Gastrocnemius medialis (tissue), 4 donors: ENCODE results near the gene GLT6D1. TPM values are rescaled to one million over a fixed set of nuclear protein-coding genes. Genes with fewer than 3 reads are reported as not detected.

ENCODE experiments used
- ATAC-seq, 2 donors: fragments of 150-250 bp; one replicate each; pipeline ENCODE4 v1.9.1; 2016
- DNase-seq, 2 donors: peaks; one replicate each; pipeline ENCODE4 v3.0.0-alpha.2; 2019
- H3K27ac ChIP-seq, 4 donors: fragments of 200-600 bp; sonication (generic); 1 replicate in 1 of 4; 2 replicates in 3 of 4; pipeline ENCODE4 v1.5.1; 2016 to 2018; ENCODE audit warnings: mild to moderate bottlenecking in 2 of 4, moderate library complexity in 1 of 4
- H3K27me3 ChIP-seq, 3 donors: fragments of 200-600 bp; sonication (generic) in 2 of 3; 1 replicate in 1 of 3; 2 replicates in 2 of 3; pipeline versions ENCODE4 v1.5.1 to v1.6.0; 2016 to 2019; ENCODE audit warnings: mild to moderate bottlenecking in 1 of 3, moderate library complexity in 1 of 3
- H3K36me3 ChIP-seq, 2 donors: fragments of 200-600 bp; sonication (generic) in 1 of 2; one replicate each; pipeline ENCODE4 v1.5.1; 2017 to 2018
- H3K4me1 ChIP-seq, 2 donors: fragments of 200-600 bp; sonication (generic) in 1 of 2; one replicate each; pipeline ENCODE4 v1.5.1; 2016 to 2017; ENCODE audit warnings: mild to moderate bottlenecking in 2 of 2
- H3K4me3 ChIP-seq, 4 donors: fragments of 200-600 bp; sonication (generic) in 3 of 4; 1 replicate in 1 of 4; 2 replicates in 3 of 4; pipeline ENCODE4 v1.5.1; 2016 to 2019; ENCODE audit warnings: mild to moderate bottlenecking in 2 of 4
- H3K9me3 ChIP-seq, 3 donors: fragments of 200-600 bp; sonication (generic) in 2 of 3; 1 replicate in 1 of 3; 2 replicates in 2 of 3; pipeline ENCODE4 v1.5.1; 2016 to 2019
- CTCF ChIP-seq, 5 experiments: fragments of 450-650 bp in 3 of 5; fragments of 200-600 bp in 2 of 5; sonication (generic) in 2 of 5; IDR thresholded peaks in 4 of 5; conservative IDR thresholded peaks in 1 of 5; 1 replicate in 4 of 5; 2 replicates in 1 of 5; pipeline ENCODE4 v1.5.1; 2016 to 2019; ENCODE audit warnings: antibody characterized with exemption in 5 of 5, mild to moderate bottlenecking in 3 of 5, moderate library complexity in 3 of 5
- POLR2A ChIP-seq, 2 donors: fragments of 450-650 bp; IDR thresholded peaks; one replicate each; pipeline ENCODE4 v1.6.1; 2017; ENCODE audit warnings: antibody characterized with exemption in 2 of 2, mild to moderate bottlenecking in 2 of 2, moderate library complexity in 2 of 2
- in situ Hi-C, 4 donors: fragments of 200-750 bp; cut with MboI; loops; one replicate each; pipeline versions ENCODE4 v1.15.0 to v1.8.0; 2017; ENCODE audit warnings: low sequenced_read_pairs in 4 of 4
- intact Hi-C: fragments of 100-400 bp; cut with DNase I; formaldehyde crosslinking; loops from one replicate; pipeline ENCODE4 v1.15.1; 2023; ENCODE audit warnings: low total_unique reads
- total RNA-seq, 4 donors: library from RNA; depleted of rRNA; stranded (reverse); fragments of >200 nt; gene quantifications; one replicate each; pipeline versions ENCODE4 v1.1.0 to v1.2.3, GENCODE V29; 2016

Gene GLT6D1
- total RNA-seq, 4 donors from 2014 or later: not detected

GRCh38 chr9:135600296-135600817, 39.0 kb downstream of the GLT6D1 start:
- H3K27me3 ChIP-seq: peaks cover 0 to 5% (median 3%) of the 10 kb centered on the region in 3 donors
- in situ Hi-C loops (no loop called here), intact Hi-C loops (no loop called here)
- no peak for DNase-seq
- no peaks in the 10 kb centered on the region for H3K4me1 ChIP-seq
- no peak overlapping the region for H3K27ac ChIP-seq
- H3K9me3 ChIP-seq: no peaks in the 10 kb centered on the region
- no peak overlapping the region for H3K4me3 ChIP-seq
- no peak for ATAC-seq
- H3K36me3 ChIP-seq: no peaks in the 10 kb centered on the region
- TF ChIP-seq POLR2A (IDR thresholded peaks at IDR 0.05): no peak
- no peak for TF ChIP-seq CTCF (IDR thresholded peaks at IDR 0.05 in 4 of 5, conservative IDR thresholded peaks at IDR 0.05 in 1 of 5)

- no peak for ATAC-seq
- in situ Hi-C loops: no loop called here
- Histone ChIP-seq H3K27me3 (peaks cover 0 to 4% (median 0%) of the 10 kb centered on the region in 3 donors), H3K4me1 (no peaks in the 10 kb centered on the region), H3K27ac (no peak overlapping the region), H3K4me3 (no peak overlapping the region), H3K36me3 (no peaks in the 10 kb centered on the region), H3K9me3 (no peaks in the 10 kb centered on the region)
- DNase-seq: no peak
- intact Hi-C loops: no loop called here
- TF ChIP-seq CTCF (IDR thresholded peaks at IDR 0.05 in 4 of 5, conservative IDR thresholded peaks at IDR 0.05 in 1 of 5) (no peak), POLR2A (IDR thresholded peaks at IDR 0.05) (no peak)
Measured at GRCh38 chr9:135596211-135596610, 43.1 kb downstream of the GLT6D1 start.

DNA sequence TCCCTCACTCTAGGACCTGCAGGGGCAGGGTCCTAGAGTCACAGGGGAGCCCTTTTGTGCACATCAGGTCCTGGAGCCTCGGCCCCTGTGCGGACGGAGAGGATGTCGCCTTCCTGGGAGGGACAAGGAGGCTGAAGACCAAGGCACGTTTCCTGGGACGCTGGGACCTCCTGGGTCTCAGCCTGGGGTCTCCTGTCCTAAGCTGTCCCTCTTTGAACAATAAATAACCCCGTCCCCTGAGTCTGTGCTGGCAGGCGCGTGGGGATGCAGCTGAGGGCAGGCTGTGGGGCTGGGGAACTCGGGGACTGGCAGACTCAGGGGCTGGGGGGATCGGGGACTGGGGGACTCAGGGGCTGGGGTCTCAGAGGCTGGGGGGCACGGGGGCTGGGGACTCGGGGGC, 46.7 kb downstream of the GLT6D1 start:
- ATAC-seq: no peak
- H3K27me3 ChIP-seq: peaks cover 0 to 4% (median 3%) of the 10 kb centered on the region in 3 donors
- H3K9me3 ChIP-seq: no peaks in the 10 kb centered on the region
- intact Hi-C loops (no loop called here), in situ Hi-C loops (no loop called here)
- no peak for DNase-seq
- no peak overlapping the region for H3K4me3 ChIP-seq
- H3K36me3 ChIP-seq: no peaks in the 10 kb centered on the region
- H3K4me1 ChIP-seq: no peaks in the 10 kb centered on the region
- no peak for TF ChIP-seq CTCF (IDR thresholded peaks at IDR 0.05 in 4 of 5, conservative IDR thresholded peaks at IDR 0.05 in 1 of 5)
- no peak for TF ChIP-seq POLR2A (IDR thresholded peaks at IDR 0.05)
- H3K27ac ChIP-seq: no peak overlapping the region

DNA sequence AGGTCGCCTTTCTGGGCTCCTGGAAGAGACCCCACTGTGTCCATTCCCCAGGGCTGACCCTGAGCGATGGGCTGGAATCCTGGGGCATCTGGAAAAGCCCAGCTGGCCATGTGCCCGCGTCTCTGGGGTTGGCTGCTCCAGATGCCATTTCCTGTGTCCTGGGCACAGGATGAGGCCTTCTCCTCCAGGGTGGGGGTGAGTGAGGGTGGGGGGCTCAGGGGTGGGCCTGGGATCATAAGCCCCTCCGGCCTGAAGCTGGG, 47.1 kb downstream of the GLT6D1 start:
- in situ Hi-C loops (no loop called here), intact Hi-C loops (no loop called here)
- TF ChIP-seq POLR2A (IDR thresholded peaks at IDR 0.05) (no peak), CTCF (IDR thresholded peaks at IDR 0.05 in 4 of 5, conservative IDR thresholded peaks at IDR 0.05 in 1 of 5) (no peak)
- Histone ChIP-seq H3K27me3 (peaks cover 0 to 4% (median 3%) of the 10 kb centered on the region in 3 donors), H3K36me3 (no peaks in the 10 kb centered on the region), H3K4me1 (no peaks in the 10 kb centered on the region), H3K27ac (no peak overlapping the region), H3K9me3 (no peaks in the 10 kb centered on the region), H3K4me3 (no peak overlapping the region)
- DNase-seq (no peak), ATAC-seq (no peak)
